ENCODE results near the gene C17orf113. TPM values are rescaled to one million over a fixed set of nuclear protein-coding genes. Genes with fewer than 3 reads are reported as not detected.

C17orf113 gene
- total RNA-seq, 2 experiments from 2014 or later = 0.23 to 0.40 TPM

DNA sequence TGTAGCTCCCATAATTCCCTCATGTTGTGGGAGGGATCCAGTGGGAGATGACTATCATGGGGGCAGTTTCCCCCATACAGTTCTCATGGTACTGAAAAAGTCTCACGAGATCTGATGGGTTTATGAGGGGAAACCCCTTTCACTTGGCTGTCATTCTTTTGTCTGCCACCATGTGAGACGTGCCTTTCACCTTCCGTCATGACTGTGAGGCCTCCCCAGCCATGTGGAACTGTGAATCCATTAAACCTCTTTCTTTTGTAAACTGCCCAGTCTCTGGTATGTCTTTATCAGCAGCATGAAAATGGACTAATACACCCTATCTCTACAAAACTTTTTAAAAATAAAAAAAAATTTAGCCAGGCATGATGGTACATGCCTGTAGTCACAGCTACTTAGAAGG lies 6.2 kb upstream of the C17orf113 start:
- Mint-ChIP-seq H3K9me3 (no peaks in the 10 kb centered on the region), H3K27ac (no peak overlapping the region), H3K4me1 (no peaks in the 10 kb centered on the region), H3K27me3 (peaks cover 28% of the 10 kb centered on the region), H3K4me3 (no peak overlapping the region), H3K36me3 (no peaks in the 10 kb centered on the region)
- DNase-seq = no peak

DNA sequence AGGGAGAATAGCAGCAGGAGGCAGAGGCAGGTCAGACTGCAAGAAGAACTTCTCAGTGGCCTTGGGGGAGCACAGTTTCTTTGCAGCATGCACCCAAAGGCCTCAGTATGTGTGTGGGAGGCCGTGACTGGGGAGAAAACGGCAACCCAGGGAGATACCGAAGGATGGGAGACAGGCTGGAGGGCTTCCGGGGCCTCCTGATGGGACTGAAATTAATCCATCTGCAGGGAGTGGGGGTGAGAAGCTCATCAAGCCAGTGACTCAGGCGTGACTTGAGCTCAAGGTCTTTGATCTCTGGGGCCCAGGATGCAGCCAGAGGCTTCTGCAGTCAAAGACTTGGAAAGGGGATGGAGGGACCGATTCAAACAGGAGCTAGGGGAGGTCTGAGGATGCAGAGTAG lies 5.1 kb upstream of the C17orf113 start:
- Mint-ChIP-seq H3K27me3 (peaks cover 38% of the 10 kb centered on the region), H3K4me1 (peaks cover 2% of the 10 kb centered on the region), H3K4me3 (no peak overlapping the region), H3K9me3 (no peaks in the 10 kb centered on the region), H3K36me3 (no peaks in the 10 kb centered on the region), H3K27ac (no peak overlapping the region)
- no peak for DNase-seq

DNA sequence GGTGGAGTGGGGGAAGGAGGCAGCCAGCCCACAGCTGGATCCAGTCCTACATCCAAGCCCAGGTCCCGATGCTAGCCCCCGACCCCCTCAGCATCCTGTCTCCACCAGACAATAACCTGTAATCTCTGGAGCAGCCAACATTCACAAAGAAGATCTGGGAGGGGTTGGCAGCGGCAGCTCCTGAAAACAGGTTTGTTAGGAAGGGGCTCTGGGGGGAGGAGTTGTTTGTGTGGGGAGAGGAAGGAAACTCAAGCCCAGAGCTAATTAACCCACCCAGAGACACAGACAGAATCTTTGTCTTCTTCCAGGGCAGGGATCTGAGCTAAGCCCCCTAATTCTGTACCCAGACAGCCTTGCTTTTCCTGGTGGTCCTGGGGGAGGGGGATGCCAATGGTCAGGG lies 4.6 kb upstream of the C17orf113 start:
- Mint-ChIP-seq H3K9me3 (no peaks in the 10 kb centered on the region), H3K36me3 (no peaks in the 10 kb centered on the region), H3K4me3 (no peak overlapping the region), H3K27me3 (peaks cover 38% of the 10 kb centered on the region), H3K27ac (no peak overlapping the region), H3K4me1 (peaks cover 2% of the 10 kb centered on the region)
- no peak for DNase-seq

GRCh38 chr17:42053731-42054500 lies 3.5 kb upstream of the C17orf113 start:
- H3K4me1 Mint-ChIP-seq = peaks cover 4% of the 10 kb centered on the region
- H3K4me3 Mint-ChIP-seq = no peak overlapping the region
- no peak for DNase-seq
- peaks cover 45% of the 10 kb centered on the region for H3K27me3 Mint-ChIP-seq
- H3K9me3 Mint-ChIP-seq = no peaks in the 10 kb centered on the region
- no peaks in the 10 kb centered on the region for H3K36me3 Mint-ChIP-seq
- no peak overlapping the region for H3K27ac Mint-ChIP-seq

GRCh38 chr17:42052346-42052877 lies 2.0 kb upstream of the C17orf113 start:
- Mint-ChIP-seq H3K27ac (no peak overlapping the region), H3K4me3 (no peak overlapping the region), H3K27me3 (peaks cover 46% of the 10 kb centered on the region), H3K9me3 (no peaks in the 10 kb centered on the region), H3K36me3 (no peaks in the 10 kb centered on the region), H3K4me1 (peaks cover 4% of the 10 kb centered on the region)
- no peak for DNase-seq

GRCh38 chr17:42051645-42052044 lies 1.2 kb upstream of the C17orf113 start:
- Mint-ChIP-seq H3K9me3 (no peaks in the 10 kb centered on the region), H3K27ac (no peak overlapping the region), H3K27me3 (peaks cover 46% of the 10 kb centered on the region), H3K4me1 (peaks cover 4% of the 10 kb centered on the region), H3K4me3 (no peak overlapping the region), H3K36me3 (no peaks in the 10 kb centered on the region)
- no peak for DNase-seq

- no peaks in the 10 kb centered on the region for H3K36me3 Mint-ChIP-seq
- H3K27me3 Mint-ChIP-seq = peaks cover 46% of the 10 kb centered on the region
- no peak overlapping the region for H3K27ac Mint-ChIP-seq
- no peak for DNase-seq
- H3K4me3 Mint-ChIP-seq = peak overlapping the region; percentile 65
- H3K9me3 Mint-ChIP-seq = no peaks in the 10 kb centered on the region
- peaks cover 4% of the 10 kb centered on the region for H3K4me1 Mint-ChIP-seq
Measured at GRCh38 chr17:42051013-42051400, 606 bp upstream of the C17orf113 start.

DNA sequence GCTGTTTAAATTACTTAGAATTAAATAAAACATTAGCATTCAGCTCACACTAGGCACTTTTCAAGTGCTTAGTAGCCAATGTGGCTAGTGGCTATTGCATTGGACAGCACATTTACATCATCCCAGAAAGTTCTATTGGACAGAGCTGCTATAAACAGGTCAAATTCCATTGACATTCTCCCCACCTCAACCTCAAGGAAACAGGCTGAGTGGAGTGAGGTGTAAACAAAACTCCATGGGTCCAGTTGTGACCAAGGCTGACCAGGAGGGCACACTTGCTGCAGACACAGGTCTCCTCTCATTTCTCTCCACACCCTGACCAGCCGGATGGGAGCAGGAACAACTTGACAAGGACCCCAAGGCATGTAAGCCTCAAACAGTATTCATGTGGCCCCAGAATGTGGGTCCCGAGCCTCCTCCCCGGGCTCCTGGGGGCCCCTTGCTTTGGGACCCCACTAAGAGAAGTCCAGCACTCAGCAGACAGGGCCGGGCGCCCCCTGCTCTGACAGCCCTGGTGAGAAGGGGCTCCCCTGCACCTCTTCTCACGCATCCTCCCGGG lies 488 bp downstream of the C17orf113 start:
- DNase-seq = no peak
- Mint-ChIP-seq H3K36me3 (no peaks in the 10 kb centered on the region), H3K27ac (no peak overlapping the region), H3K27me3 (peaks cover 39% of the 10 kb centered on the region), H3K4me3 (peak overlapping the region; percentile 64), H3K4me1 (peaks cover 4% of the 10 kb centered on the region), H3K9me3 (no peaks in the 10 kb centered on the region)

DNA sequence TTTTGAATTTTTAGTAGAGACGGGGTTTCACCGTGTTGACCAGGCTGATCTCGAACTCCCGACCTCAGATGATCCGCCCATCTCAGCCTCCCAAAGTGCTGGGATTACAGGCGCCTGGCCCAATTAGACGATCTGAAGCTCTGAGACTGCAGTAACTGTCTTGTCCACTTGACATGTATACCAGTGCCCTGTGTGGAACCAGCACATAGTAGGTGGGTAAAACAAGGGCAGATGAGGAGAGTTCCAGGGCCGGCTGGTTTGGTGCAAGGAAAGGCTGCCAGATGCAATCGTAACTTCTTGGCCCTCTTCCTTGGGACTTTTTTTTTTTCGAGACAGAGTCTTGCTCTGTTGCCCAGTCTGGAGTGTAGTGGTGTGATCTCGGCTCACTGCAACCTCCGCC lies 3.1 kb downstream of the C17orf113 start:
- DNase-seq = no peak
- H3K4me3 Mint-ChIP-seq = no peak overlapping the region
- H3K9me3 Mint-ChIP-seq = no peaks in the 10 kb centered on the region
- no peaks in the 10 kb centered on the region for H3K36me3 Mint-ChIP-seq
- H3K27ac Mint-ChIP-seq = no peak overlapping the region
- peaks cover 4% of the 10 kb centered on the region for H3K4me1 Mint-ChIP-seq
- H3K27me3 Mint-ChIP-seq = peaks cover 23% of the 10 kb centered on the region

DNA sequence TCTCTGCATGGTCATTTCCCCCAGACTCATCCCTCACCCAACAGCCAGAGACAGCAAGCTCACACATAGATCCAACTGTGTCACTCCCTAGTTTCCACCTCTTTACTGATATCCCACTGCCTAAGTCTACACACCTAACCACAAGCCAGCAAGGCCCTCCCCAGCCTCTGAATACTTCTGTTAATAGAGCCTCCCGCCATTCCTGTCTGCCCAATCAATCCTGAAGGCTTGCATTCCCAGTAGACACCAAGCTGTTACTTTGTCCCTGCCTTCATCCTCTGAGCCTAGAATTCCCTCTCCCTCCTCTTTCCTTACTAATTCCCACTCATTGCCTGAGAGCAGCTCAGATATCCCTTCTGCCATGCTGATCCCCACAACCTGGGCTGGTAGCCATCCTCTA lies 4.7 kb downstream of the C17orf113 start:
- Mint-ChIP-seq H3K4me1 (peaks cover 3% of the 10 kb centered on the region), H3K27ac (no peak overlapping the region), H3K27me3 (peaks cover 9% of the 10 kb centered on the region), H3K4me3 (no peak overlapping the region), H3K36me3 (no peaks in the 10 kb centered on the region), H3K9me3 (no peaks in the 10 kb centered on the region)
- no peak for DNase-seq

- Mint-ChIP-seq H3K27ac (no peak overlapping the region), H3K9me3 (no peaks in the 10 kb centered on the region), H3K4me1 (peaks cover 5% of the 10 kb centered on the region), H3K36me3 (no peaks in the 10 kb centered on the region), H3K27me3 (peaks cover 11% of the 10 kb centered on the region), H3K4me3 (no peak overlapping the region)
- DNase-seq = no peak
Measured at GRCh38 chr17:42042598-42043319, 7.6 kb downstream of the C17orf113 start.

DNA sequence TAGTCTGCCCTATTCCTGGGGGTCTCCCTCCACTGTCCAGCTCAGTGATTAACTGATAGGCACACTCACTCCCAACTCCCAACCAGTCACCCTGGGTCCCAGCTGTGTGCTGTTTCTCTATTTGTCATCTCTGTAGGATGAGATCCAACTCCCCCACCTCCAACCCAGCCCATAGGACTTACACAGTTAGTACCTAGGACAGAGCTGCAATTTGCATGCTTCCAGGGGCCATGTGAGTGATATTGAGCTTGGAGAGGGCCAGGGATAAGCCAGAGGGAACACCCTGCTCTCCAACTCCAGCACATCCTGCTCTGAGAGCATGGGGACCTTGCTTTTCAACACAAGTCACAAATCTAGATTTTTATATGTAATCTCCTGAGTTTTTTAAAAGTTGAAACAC lies 8.8 kb downstream of the C17orf113 start:
- peaks cover 5% of the 10 kb centered on the region for H3K4me1 Mint-ChIP-seq
- H3K9me3 Mint-ChIP-seq = no peaks in the 10 kb centered on the region
- H3K27ac Mint-ChIP-seq = peak overlapping the region; percentile 17
- peaks cover 15% of the 10 kb centered on the region for H3K27me3 Mint-ChIP-seq
- DNase-seq = no peak
- no peak overlapping the region for H3K4me3 Mint-ChIP-seq
- no peaks in the 10 kb centered on the region for H3K36me3 Mint-ChIP-seq

DNA sequence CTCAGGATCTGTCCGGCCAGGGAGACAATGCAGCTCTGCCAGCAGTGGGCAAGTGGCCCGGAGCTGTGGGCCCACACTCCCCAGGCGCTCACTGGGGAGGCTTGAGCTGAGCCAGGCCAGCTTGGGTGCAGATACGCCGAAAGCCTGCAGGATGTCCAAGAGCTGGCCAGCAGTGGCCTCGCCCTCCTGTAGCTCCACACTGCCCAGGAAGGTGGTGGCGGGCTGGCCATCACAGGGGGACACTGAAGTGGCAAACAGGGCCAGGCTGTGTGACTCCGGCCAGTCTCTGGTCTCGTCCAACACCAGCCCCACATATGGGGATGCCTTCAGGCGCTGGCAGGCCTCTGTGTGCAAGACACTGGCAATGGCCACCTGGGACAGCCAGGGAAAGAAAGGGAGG lies 9.6 kb downstream of the C17orf113 start:
- Mint-ChIP-seq H3K4me1 (peaks cover 5% of the 10 kb centered on the region), H3K4me3 (no peak overlapping the region), H3K27me3 (peaks cover 15% of the 10 kb centered on the region), H3K27ac (no peak overlapping the region), H3K9me3 (no peaks in the 10 kb centered on the region), H3K36me3 (no peaks in the 10 kb centered on the region)
- no peak for DNase-seq

DNA sequence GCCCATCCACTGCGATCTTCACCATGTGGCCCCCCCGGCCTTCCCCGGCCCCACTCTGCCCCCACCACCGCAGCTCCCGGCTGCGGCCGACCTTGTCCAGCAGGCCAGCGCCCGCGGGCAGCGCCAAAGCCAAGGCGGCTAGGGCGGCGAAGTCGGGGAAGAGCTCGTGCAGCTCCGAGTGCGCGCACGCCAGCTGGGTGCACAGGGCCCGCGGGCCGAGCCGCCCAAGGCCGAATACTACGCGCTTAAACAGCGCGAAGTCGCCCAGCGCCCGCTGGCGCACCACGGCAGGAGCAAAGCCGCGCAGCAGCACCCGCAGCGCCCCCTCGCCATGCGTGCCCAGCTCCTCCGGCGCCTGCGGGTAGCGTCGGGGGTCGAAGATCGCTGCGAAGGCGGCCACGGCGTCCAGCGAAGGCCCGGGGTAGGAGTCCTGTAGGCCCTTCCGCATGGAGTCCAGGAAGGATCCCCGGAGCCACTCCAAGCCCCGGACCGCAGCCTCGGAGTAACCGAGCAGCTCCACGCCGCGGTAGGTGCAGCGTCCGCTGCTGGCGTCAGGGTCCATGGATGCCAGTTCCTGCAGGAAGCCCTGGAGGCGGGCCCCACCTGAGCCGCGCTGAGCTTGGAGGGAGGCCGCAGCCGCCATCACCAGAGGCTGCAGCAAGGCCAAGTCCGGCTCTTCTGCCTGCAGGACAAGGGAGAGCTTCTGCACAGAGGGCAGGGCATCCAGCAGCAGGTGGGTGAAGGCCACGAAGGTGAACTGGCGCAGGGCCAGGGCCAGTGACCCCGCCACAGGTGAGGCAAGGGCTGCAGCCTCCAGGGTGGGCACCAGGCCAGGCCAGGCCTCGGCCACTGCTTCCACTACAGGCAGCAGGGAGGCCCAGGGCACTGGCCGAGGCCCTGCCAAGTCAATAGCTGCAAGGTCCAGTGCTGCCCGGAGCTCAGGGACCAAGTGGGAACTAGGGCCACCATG lies 10.3 kb downstream of the C17orf113 start:
- Mint-ChIP-seq H3K27me3 (peaks cover 15% of the 10 kb centered on the region), H3K36me3 (no peaks in the 10 kb centered on the region), H3K4me1 (peaks cover 5% of the 10 kb centered on the region), H3K4me3 (no peak overlapping the region), H3K27ac (no peak overlapping the region), H3K9me3 (no peaks in the 10 kb centered on the region)
- DNase-seq = no peak

All from activated naive CD8-positive, alpha-beta T cell treated with anti-CD3 and anti-CD28 coated beads for 36 hours (primary cell).